ENCODE measurements around the gene CAMSAP1.

CAMSAP1 gene

GRCh38 chr9:135885100-135885853 is 22.1 kb downstream of the CAMSAP1 start:
- no peak for TF ChIP-seq POU6F1 (CRISPR knock-in tag; IDR thresholded peaks at IDR 0.05; ENCODE audit: borderline replicate concordance, low read depth)
- ATAC-seq: peak; percentile 48

GRCh38 chr9:135884328-135885035 is 22.9 kb downstream of the CAMSAP1 start:
- no peak for TF ChIP-seq OSR1 (CRISPR knock-in tag; IDR thresholded peaks at IDR 0.05)
- no peak for TF ChIP-seq ISL1 (CRISPR knock-in tag; IDR thresholded peaks at IDR 0.05)
- TF ChIP-seq RARB (CRISPR knock-in tag; IDR thresholded peaks at IDR 0.05): no peak
- ATAC-seq: peak; percentile 36

GRCh38 chr9:135883410-135884089 is 23.8 kb downstream of the CAMSAP1 start:
- ATAC-seq: no peak
- TF ChIP-seq CSRNP3 (CRISPR knock-in tag; IDR thresholded peaks at IDR 0.05) (no peak), ZNF70 (CRISPR knock-in tag; IDR thresholded peaks at IDR 0.05) (no peak), PPARA (CRISPR knock-in tag; IDR thresholded peaks at IDR 0.05; ENCODE audit: borderline replicate concordance) (no peak), ZC3H10 (CRISPR knock-in tag; IDR thresholded peaks at IDR 0.05) (no peak), RARB (CRISPR knock-in tag; IDR thresholded peaks at IDR 0.05) (no peak), OSR1 (CRISPR knock-in tag; IDR thresholded peaks at IDR 0.05) (no peak), POU6F1 (CRISPR knock-in tag; IDR thresholded peaks at IDR 0.05; ENCODE audit: borderline replicate concordance, low read depth) (no peak), TOX (CRISPR knock-in tag; IDR thresholded peaks at IDR 0.05; ENCODE audit: borderline replicate concordance) (no peak), TSHZ2 (CRISPR knock-in tag; IDR thresholded peaks at IDR 0.05) (no peak), ARNTL (CRISPR knock-in tag; IDR thresholded peaks at IDR 0.05; ENCODE audit: borderline replicate concordance, low read depth) (no peak), BACH2 (CRISPR knock-in tag; IDR thresholded peaks at IDR 0.05; ENCODE audit: borderline replicate concordance) (no peak), CREB5 (CRISPR knock-in tag; IDR thresholded peaks at IDR 0.05; ENCODE audit: low read depth) (no peak), ZFP3 (CRISPR knock-in tag; IDR thresholded peaks at IDR 0.05) (no peak)

- no peak for TF ChIP-seq TSHZ2 (CRISPR knock-in tag; IDR thresholded peaks at IDR 0.05)
- TF ChIP-seq ARNTL (CRISPR knock-in tag; IDR thresholded peaks at IDR 0.05; ENCODE audit: borderline replicate concordance, low read depth): no peak
- TF ChIP-seq RARB (CRISPR knock-in tag; IDR thresholded peaks at IDR 0.05): no peak
- no peak for TF ChIP-seq TCF4 (CRISPR knock-in tag; IDR thresholded peaks at IDR 0.05; ENCODE audit: borderline replicate concordance)
- no peak for TF ChIP-seq SNAI2 (CRISPR knock-in tag; IDR thresholded peaks at IDR 0.05)
- TF ChIP-seq ZC3H10 (CRISPR knock-in tag; IDR thresholded peaks at IDR 0.05): no peak
- no peak for TF ChIP-seq GLIS3 (CRISPR knock-in tag; IDR thresholded peaks at IDR 0.05)
- no peak for ATAC-seq
Observed at GRCh38 chr9:135882011-135882410, 25.3 kb downstream of the CAMSAP1 start.

Data from SK-N-SH treated with all-trans-retinoic acid at 6 μM for 48 hours (cell line).